Iris pigment epithelial cell (primary cell): ENCODE measurements around the gene GPAM.
A peak's percentile ranks its signal among the peaks of the same experiment; 100 is the strongest.
"Not testable (repeated sequence)": the region's sequence is repeated elsewhere in the genome, so short reads cannot be mapped to it uniquely, and the experiment has no call there.

Source experiments
- DNase-seq: peaks from one replicate; pipeline ENCODE4 v3.0.0-alpha.2; 2011; ENCODE audit warnings: low read depth

The GPAM gene

GRCh38 chr10:112183329-112184051 lies at the start of gene GPAM:
GPAM (minus strand) TSS chr10:112183765; CDS start chr10:112181784, 1,981 bp downstream.
- peak; percentile 89 for DNase-seq

GRCh38 chr10:112232670-112233069 lies 49.1 kb upstream of the GPAM start:
- DNase-seq: no peak

GRCh38 chr10:112231602-112232400 lies 48.2 kb upstream of the GPAM start:
- no peak for DNase-seq

- DNase-seq: peak; percentile 30
Measured at GRCh38 chr10:112230325-112230988, 46.9 kb upstream of the GPAM start.

DNA sequence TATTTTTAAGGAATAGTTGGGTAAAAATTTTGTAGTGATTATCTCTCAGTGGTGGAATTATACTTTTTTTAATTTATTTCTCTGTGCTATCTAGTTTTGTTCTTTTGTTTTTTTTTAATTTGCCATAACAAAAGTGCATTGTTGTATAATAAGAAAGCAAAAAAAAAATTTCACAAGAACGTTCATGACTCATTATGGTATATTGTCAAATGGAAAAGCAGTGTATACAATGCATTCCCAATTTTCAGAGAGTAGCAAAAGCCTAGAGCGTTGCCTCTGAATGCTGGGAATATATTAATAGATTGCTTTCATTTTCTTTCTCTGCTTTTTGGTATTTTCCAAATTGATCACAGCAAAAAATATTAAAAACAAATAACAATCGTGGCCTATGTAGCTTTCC lies 46.3 kb upstream of the GPAM start:
- DNase-seq: no peak

DNA sequence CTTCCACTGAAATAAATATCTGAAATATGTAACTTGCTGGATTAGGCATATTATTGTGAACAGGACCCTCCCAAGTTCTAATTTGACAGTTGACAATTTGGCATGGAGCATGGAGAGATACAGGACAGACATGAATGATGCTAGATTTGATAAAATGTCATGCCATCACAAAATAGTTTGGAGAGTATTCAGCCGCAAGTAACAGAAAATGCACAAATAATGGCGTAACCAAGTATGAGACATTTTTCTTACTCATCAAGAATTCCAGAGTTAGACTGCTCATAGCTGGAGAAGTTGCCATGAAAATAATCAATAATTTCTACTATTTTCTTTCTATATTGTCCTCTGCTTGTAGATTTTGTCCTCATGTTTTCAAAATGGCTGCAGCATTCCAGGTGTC lies 45.5 kb upstream of the GPAM start:
- peak; percentile 4 for DNase-seq

DNA sequence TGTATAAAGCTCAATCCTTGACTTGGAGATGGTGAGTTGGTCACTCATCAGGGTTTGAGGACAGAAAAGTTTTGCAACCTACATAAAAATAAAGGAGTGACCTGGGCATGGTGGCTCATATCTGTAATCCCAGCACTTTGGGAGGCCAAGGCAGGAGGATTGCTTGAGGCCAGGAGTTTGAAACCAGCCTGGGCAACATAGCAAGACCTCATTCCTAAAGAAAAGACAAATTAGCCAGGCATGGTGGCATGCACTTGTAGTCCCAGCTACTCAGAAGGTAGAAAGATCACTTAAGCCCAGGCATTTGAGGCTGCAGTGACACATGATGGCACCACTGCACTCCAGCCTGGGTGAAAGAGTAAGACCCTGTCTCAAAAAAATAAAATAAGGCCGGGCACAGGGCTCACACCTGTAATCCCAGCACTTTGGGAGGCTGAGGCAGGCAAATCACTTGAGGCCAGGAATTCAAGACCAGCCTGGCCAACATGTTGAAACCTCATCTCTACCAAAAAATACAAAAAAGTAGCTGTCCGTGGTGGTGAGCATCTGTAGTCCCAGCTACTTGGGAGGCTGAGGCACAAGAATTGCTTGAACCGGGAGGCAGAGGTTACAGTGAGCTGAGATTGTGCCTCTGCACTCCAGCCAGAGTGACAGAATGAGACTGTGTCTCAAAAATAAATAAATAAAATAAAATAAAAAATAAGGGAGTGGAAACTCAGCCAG lies 45.0 kb upstream of the GPAM start:
- DNase-seq: not testable (repeated sequence)

GRCh38 chr10:112227331-112227987 lies 43.9 kb upstream of the GPAM start:
- DNase-seq: peak; percentile 65

DNA sequence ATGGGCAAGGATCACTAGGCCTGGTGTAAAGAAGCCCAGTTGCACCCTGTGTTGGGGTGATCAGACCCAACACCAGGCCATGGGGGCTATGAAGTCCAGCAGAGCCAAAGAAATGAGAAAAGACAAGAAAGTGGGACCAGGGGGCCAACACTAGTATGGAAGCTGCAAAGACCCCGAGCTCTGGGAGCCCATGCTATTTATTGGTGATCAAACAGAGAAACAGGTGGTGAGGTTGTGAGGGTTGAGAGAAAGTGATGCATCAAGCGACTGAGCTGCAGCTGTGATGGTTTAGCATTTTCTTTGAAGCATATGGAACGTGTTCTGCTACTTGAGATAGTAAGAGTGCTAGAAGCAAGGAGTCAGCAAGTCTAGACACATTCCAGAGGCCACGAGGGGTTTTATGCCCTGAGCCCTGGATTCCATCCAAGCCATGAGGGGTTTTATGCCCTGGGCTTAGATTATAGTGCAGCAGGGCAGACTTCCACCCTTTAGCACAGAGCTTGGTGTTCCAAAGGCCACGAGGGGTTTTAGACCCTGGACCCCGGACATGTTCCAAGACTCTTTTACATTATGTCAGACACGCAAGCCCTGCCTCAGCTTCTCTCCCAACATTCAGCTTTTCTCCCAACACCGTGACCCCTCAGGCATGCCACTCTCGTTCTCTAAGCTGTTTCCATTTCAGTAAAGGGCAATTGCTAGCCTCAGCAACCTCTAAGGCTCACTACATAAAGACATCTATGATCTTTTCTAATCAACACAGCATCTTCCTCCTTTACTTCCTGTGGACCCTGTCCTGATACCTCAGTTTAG lies 43.1 kb upstream of the GPAM start:
- DNase-seq: no peak

- no peak for DNase-seq
Measured at GRCh38 chr10:112225771-112226438, 42.3 kb upstream of the GPAM start.

GRCh38 chr10:112224933-112225529 lies 41.5 kb upstream of the GPAM start:
- no peak for DNase-seq

DNA sequence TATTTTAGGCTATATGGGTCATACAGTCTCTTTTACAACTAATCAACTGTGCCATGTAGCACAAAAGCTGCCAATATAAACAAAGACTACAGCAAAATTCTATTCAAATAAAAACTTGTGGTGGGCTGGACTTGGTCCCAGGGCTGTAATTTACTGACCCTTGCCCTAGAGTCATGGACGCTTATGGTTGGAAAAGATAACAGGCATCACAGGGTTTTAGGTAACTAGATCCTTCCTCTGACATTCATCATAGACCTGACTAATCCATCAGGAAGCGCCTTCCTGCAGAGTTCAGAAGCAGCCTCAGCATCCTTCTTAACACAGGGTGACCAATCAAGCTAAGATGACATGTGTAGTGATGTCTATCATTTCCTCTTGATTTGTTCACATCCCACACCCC lies 40.2 kb upstream of the GPAM start:
- DNase-seq: no peak

DNA sequence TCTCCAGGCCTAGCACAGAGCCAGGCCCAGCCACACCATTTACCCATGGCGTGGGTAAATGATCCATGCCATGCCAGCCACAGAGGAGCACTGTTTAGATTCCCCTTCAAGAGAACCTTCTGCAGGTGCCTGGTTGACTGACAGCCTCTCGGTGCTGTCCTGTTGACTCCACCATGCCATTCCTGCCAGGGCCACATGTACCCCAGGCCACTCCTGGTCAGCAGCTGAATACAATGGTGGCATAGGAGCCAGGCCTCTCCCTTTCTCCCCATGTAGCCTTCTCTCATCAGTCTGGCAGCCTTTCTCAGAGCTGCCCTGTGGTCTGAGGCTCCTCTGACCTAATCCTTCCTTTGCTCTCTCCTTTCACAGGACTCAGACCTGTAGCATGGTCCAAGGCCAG lies 39.2 kb upstream of the GPAM start:
- DNase-seq: no peak

DNA sequence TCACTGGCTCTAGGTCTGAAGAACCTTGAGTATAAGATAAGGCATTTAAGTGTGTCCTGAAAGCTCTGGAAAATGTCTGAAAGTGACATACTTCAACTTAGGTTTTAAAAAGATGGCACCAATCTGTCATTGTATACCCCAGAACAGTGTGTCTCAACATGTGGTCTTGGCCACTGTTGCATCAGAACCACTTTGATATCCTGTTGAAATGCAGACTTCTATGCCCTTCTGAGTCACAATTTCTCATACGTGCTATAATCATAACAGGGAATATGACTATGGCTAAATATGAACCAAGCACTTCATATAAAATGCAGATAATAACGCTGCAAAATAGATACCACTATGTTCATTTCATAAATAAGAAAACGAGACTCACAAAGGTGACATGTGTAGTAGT lies 38.0 kb upstream of the GPAM start:
- DNase-seq: no peak

DNA sequence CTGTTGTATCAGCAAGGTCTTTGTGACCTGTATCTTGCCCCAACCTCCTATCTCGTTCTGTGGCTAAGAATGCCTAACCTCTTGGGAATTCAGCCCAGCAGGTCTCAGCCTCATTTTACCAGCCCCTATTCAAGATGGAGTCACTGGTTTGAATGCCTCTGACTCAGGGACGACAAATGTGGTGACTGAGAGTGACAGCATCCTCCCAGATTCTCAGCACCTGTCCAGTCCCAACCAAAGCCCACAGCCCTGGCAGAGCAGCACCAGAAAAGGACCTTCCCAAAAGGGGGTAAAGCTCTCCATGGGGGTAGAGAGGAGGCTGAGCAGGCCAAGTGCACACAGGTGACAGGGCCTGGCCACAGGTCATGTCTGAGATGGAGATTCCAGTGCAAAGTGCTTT lies 35.4 kb upstream of the GPAM start:
- DNase-seq: no peak

DNA sequence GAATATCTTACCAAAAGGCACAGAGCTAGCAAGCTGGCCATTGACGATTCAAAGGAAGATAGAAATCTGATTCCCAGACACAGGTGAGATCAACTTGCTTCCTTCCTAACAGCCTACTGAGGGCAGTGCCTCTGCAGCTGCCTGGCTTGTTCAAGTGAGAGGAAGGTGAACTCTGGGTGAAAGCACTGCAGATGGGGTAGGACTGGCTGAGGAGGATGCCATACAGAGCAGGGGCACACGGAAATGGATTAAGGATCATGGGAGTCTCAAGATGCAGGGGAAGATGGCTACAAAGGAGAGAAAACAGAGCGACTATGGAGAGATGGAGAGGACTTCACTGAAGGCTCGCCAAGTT lies 34.4 kb upstream of the GPAM start:
- no peak for DNase-seq

DNA sequence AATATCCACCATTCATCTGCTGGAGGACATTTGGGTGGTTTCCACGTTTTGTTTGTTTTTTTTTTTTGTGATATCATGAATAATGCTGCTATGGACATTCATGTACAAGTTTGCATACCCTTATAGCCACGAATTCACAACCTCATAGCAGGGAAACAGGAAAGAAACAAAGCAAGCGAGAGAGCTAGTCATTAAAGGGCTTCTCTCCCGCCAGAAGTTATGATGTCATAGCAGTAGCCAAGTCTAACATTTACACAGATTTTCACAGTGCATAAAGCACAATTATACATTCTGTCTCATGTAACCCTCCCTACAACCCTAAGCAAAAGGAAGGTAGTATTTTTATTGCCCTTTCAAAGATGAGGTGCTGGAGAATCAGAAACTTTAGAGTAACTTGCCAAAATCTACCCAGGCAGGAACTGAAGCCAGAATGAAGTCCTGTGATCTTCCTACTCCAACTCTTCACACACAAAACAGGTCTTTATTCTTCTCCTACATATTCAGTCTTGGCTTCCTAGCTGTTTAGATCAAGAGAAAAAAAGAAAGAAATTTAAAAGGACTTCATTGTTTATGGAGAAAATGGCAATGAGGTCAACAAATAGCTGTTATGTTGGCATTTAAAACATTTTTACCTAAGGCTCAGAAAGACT lies 33.9 kb upstream of the GPAM start:
- no peak for DNase-seq

GRCh38 chr10:112216966-112217365 lies 33.4 kb upstream of the GPAM start:
- no peak for DNase-seq

- no peak for DNase-seq
Measured at GRCh38 chr10:112216151-112216550, 32.6 kb upstream of the GPAM start.
